BE2C (cell line): ENCODE measurements around the gene MUC5B.
A peak's percentile ranks its signal among the peaks of the same experiment; 100 is the strongest.

Experiments
- DNase-seq: peaks from one replicate; pipeline ENCODE4 v3.0.0-alpha.2; 2020
- H3K27me3 ChIP-seq: fragments of 250-450 bp; sonication (Bioruptor Pico); 2 replicates; pipeline ENCODE4 v1.5.1; 2020; ENCODE audit warnings: mild to moderate bottlenecking
- H3K36me3 ChIP-seq: fragments of 250-450 bp; sonication (Bioruptor Pico); 2 replicates; pipeline ENCODE4 v1.5.1; 2020; ENCODE audit warnings: mild to moderate bottlenecking
- H3K4me1 ChIP-seq: fragments of 250-450 bp; sonication (Bioruptor Pico); 2 replicates; pipeline ENCODE4 v1.5.1; 2020
- H3K4me3 ChIP-seq: 2 replicates; pipeline ENCODE4 v1.5.1; 2011; ENCODE audit warnings: low read depth, low read length
- H3K9me3 ChIP-seq: fragments of 250-450 bp; sonication (Bioruptor Pico); 2 replicates; pipeline ENCODE4 v1.5.1; 2020
- CTCF ChIP-seq: IDR thresholded peaks from 2 replicates; pipeline ENCODE4 v1.5.1; 2012; ENCODE audit warnings: mild to moderate bottlenecking, low read depth, low read length

MUC5B gene

DNA sequence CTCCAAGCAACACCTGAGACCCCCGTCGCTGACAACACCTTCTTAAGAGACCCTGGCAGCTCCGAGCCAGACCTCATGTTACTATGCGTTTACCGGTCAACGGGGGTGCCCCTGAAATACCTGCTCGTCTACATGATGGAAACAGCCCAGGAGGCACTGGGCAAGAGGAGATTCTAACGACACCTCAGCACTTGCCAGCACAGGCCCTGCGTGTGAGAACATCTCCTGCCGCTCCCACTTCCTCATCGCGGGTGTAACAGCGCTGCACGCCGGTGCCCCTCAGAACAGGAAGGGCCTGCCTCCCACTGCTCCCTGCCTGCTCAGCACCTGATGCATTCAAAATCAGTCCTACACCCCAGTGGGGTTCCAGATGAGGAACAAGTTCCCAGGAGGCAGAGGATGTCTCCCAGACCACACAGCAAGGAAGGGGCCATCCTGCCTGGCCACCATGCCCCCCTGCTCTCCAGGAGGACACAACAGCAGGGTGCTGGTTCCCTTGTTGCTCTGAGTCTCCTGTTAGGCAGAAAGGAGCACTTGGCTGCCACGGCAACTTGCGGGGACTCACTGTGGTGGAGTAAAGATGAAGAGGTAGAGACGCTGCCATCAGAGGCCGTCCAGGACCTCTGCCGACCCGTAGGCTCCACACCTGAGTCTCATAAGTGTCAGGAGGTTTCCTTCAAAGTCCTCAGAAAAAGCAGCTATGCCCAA is 84.5 kb downstream of the MUC5B start:
- Histone ChIP-seq H3K9me3 (no peaks in the 10 kb centered on the region), H3K4me1 (no peaks in the 10 kb centered on the region), H3K36me3 (no peaks in the 10 kb centered on the region), H3K27me3 (no peaks in the 10 kb centered on the region), H3K4me3 (no peak overlapping the region)
- no peak for DNase-seq
- no peak for TF ChIP-seq CTCF

DNA sequence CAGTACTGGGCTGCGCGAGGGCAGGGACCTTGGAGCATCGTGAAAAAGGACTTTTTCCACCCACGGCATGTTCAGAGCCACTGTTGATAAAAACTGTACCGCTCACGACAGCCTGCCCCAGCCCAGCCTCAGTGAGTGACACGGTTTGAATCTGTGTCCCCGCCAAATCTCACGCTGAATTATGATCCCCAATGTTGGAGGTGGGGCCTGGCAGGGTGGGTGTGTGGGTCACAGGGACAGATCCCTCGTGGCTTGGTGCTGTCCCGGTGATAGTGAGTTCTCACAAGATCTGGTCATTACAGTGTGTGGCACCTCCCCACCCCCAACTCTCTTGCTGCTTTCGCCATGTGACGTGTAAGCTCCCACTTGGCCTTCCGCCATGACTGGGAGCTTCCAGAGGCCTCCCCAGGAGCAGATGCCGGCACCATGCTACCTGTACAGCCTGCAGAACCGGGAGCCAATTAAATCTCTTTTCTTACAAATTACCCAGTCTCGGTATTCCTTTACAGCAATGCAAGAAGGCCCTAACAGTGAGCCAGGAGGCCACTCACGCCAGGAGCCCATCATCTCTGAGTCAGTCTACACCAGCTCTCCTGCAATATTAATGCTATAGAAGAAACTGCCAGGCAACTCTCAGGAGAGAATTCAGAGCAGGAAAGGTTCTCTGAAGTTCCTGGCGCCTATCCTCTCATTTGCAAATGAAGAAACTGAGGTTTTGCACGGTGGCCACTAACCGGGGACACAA is 85.3 kb downstream of the MUC5B start:
- Histone ChIP-seq H3K9me3 (no peaks in the 10 kb centered on the region), H3K36me3 (no peaks in the 10 kb centered on the region), H3K27me3 (no peaks in the 10 kb centered on the region), H3K4me3 (peak overlapping the region; percentile 52; the same call in 1 of the 2 replicates), H3K4me1 (no peaks in the 10 kb centered on the region)
- no peak for DNase-seq
- TF ChIP-seq CTCF: no peak

DNA sequence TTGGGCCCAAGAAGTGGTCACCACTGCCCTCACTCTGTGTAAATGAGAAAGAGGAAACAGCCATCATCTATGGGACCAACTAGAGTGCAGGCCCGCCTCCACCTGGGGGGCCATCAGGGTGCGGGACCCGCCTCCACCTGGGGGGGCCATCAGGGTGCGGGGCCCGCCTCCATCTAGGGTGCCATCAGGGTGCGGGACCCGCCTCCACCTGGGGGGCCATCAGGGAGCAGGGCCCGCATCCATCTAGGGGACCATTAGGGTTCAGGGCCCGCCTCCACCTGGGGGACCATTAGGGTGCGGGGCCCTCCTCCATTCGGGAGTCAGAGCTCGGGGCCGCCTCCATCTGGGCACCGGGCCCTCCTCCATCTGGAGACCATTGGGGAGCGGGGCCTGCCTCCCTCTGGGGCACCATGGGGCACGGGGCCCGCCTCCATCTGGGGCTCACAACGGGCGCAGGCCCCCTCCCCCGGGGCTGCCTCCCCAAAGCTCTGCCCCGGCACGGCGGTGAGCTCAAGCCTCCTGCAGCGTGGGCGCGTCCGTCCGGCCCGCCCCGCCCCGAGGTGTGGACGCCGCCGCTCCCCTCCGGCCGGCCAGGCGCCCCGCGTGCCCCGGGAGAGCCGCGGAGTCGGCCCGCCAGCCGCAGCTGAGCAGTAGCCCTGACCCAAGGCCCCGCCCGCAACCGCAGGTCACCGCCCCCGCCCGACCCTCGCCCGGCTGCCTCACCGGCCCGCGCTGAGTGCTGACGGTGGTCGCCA is 86.1 kb downstream of the MUC5B start:
- Histone ChIP-seq H3K36me3 (no peaks in the 10 kb centered on the region), H3K27me3 (no peaks in the 10 kb centered on the region), H3K4me1 (no peaks in the 10 kb centered on the region), H3K9me3 (no peaks in the 10 kb centered on the region), H3K4me3 (peak overlapping the region; percentile 52)
- no peak for DNase-seq
- no peak for TF ChIP-seq CTCF

DNA sequence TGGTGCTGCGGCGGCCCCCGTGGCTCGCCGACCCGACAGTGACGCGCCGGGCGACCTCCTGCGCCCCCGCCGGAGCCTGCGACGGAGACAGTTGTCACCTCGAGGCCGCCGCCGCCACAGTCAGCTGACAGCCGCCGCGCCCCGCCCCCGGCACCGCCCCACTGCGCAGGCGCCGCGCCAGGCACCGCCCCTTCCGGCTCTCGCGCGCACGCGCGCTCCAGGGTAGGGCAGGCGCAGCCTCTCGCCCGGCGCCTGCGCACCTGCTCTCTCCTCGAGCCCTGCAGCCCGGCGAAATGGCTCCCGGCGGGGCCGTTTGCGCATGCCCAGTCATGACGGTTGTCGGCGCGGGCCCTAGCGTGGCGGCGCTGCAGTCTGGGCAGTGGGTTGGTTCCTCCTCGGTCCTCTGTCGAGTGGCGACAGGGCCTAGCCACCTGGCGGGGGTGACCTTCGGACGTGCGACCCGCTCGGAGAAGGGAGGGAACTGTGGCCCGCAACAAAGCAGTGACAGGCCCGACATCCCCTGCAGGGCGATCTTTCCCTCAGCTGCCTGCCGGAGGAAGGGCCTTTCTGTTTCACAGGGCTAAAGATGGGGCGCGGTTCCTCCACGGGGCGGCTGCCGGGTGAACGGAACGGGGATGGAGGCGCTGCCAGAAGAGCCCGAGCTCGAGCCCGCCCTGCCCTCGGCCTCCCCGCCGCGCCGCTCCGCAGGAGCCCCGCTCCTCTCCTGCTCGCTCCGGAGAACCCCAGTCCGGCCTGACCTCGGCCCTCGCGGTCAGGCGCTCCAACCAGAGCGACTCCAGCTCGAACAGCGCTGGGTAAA is 86.8 kb downstream of the MUC5B start, which contains the start of gene TOLLIP:
Gene TOLLIP, minus strand, starts transcription at position 135 of the 820 bp plus-strand sequence. Its CDS starts 134 bp downstream, at position 1.
- H3K27me3 ChIP-seq: no peaks in the 10 kb centered on the region
- TF ChIP-seq CTCF: no peak
- H3K36me3 ChIP-seq: no peaks in the 10 kb centered on the region
- H3K4me1 ChIP-seq: no peaks in the 10 kb centered on the region
- no peaks in the 10 kb centered on the region for H3K9me3 ChIP-seq
- H3K4me3 ChIP-seq: peak within 1 kb of the TSS; percentile 52
- peak; percentile 91 for DNase-seq

GRCh38 chr11:1310318-1310687 is 87.4 kb downstream of the MUC5B start:
- Histone ChIP-seq H3K4me3 (peak overlapping the region; percentile 52; the same call in 1 of the 2 replicates), H3K27me3 (no peaks in the 10 kb centered on the region), H3K4me1 (no peaks in the 10 kb centered on the region), H3K9me3 (no peaks in the 10 kb centered on the region), H3K36me3 (no peaks in the 10 kb centered on the region)
- no peak for TF ChIP-seq CTCF
- no peak for DNase-seq
